H54 (cell line): ENCODE data around the gene PARD3.
"Not testable (repeated sequence)": the region's sequence is repeated elsewhere in the genome, so short reads cannot be mapped to it uniquely, and the experiment has no call there.

Experiments
- DNase-seq: peaks from one replicate; pipeline ENCODE4 v3.0.0; 2011; ENCODE audit warnings: low spot score, mixed read lengths; ENCODE audit not compliant: insufficient read length
- FAIRE-seq: peaks from 3 replicates; lab custom pipeline; 2011; peaks lifted over from hg19 to GRCh38; lab: Jason Lieb, UNC
- POLR2A ChIP-seq: IDR thresholded peaks from 2 replicates; pipeline ENCODE4 v1.6.1; 2011; ENCODE audit warnings: low read depth, mild to moderate bottlenecking, low read length

Gene PARD3

GRCh38 chr10:34760606-34761005 is 54.5 kb downstream of the PARD3 start:
- FAIRE-seq (no peak), DNase-seq (no peak)

GRCh38 chr10:34759837-34760215 is 55.3 kb downstream of the PARD3 start:
- no peak for DNase-seq
- no peak for FAIRE-seq
- TF ChIP-seq POLR2A, result no peak

More at GRCh38 chr10:34760606-34761005, 54.5 kb downstream of the PARD3 start:
- TF ChIP-seq POLR2A, result no peak

GRCh38 chr10:34759161-34759836 is 55.8 kb downstream of the PARD3 start:
- TF ChIP-seq POLR2A, result no peak
- no peak for FAIRE-seq
- no peak for DNase-seq

- FAIRE-seq (peak; percentile 90), DNase-seq (peak; percentile 33)
- TF ChIP-seq POLR2A, result no peak
Measured at GRCh38 chr10:34758447-34758996, 56.6 kb downstream of the PARD3 start.

- no peak for TF ChIP-seq POLR2A
- FAIRE-seq (no peak), DNase-seq (no peak)
Measured at GRCh38 chr10:34757933-34758332, 57.2 kb downstream of the PARD3 start.

GRCh38 chr10:34757181-34757580 is 57.9 kb downstream of the PARD3 start:
- DNase-seq, FAIRE-seq: not testable (repeated sequence)

- DNase-seq, result no peak
- FAIRE-seq, result no peak
- TF ChIP-seq POLR2A, result no peak
Measured at GRCh38 chr10:34756584-34756983, 58.5 kb downstream of the PARD3 start.

- TF ChIP-seq POLR2A, result no peak
- DNase-seq, result no peak
- no peak for FAIRE-seq
Measured at GRCh38 chr10:34753014-34753757, 61.9 kb downstream of the PARD3 start.

- FAIRE-seq (no peak), DNase-seq (no peak)
- no peak for TF ChIP-seq POLR2A
Measured at GRCh38 chr10:34751272-34751671, 63.8 kb downstream of the PARD3 start.

GRCh38 chr10:34750795-34751194 is 64.3 kb downstream of the PARD3 start:
- not testable (repeated sequence) for DNase-seq, FAIRE-seq

- no peak for FAIRE-seq
- no peak for TF ChIP-seq POLR2A
- no peak for DNase-seq
Measured at GRCh38 chr10:34748767-34749166, 66.3 kb downstream of the PARD3 start.

GRCh38 chr10:34748357-34748756 is 66.7 kb downstream of the PARD3 start:
- no peak for TF ChIP-seq POLR2A
- FAIRE-seq, result no peak
- DNase-seq, result no peak

GRCh38 chr10:34746094-34746493 is 69.0 kb downstream of the PARD3 start:
- TF ChIP-seq POLR2A, result no peak
- no peak for FAIRE-seq

GRCh38 chr10:34745244-34745643 is 69.9 kb downstream of the PARD3 start:
- FAIRE-seq, result no peak
- TF ChIP-seq POLR2A, result no peak
- no peak for DNase-seq

More at GRCh38 chr10:34746094-34746493, 69.0 kb downstream of the PARD3 start:
- no peak for DNase-seq
